CD4-positive, alpha-beta T cell (primary cell): ENCODE results near the gene TCP11L1. TPM values are rescaled to one million over a fixed set of nuclear protein-coding genes. Genes with fewer than 3 reads are reported as not detected.
"Not testable (repeated sequence)": the region's sequence is repeated elsewhere in the genome, so short reads cannot be mapped to it uniquely, and the experiment has no call there.

Experiments used
- ATAC-seq: fragments of 200-7000 bp; cut with Tn5 transposase; one replicate; pipeline ENCODE4 v1.10.0; 2022; ENCODE audit warnings: mild to moderate bottlenecking; ENCODE audit not compliant: poor library complexity
- CTCF ChIA-PET: fragments of 350-600 bp; sonication (Branson Sonifier 250); formaldehyde crosslinking; loops from one replicate; lab custom pipeline; 2021; ENCODE audit warnings: antibody characterized with exemption, inconsistent platforms; lab: Charles Lee
- POLR2A ChIA-PET: fragments of 350-600 bp; sonication (Branson Sonifier 250); formaldehyde crosslinking; loops from one replicate; lab custom pipeline; 2021; ENCODE audit warnings: antibody characterized with exemption, inconsistent platforms; lab: Charles Lee
- DNase-seq, 14 experiments: peaks; one replicate each; pipeline ENCODE4 v3.0.0-alpha.2; 2013 to 2020; ENCODE audit warnings: mixed read lengths in 2 of 14
- H3K27ac ChIP-seq, 2 donors: one replicate each; pipeline versions ENCODE4 v1.5.1 to v1.7.0; 2013; ENCODE audit warnings: low read length in 2 of 2, low read depth in 1 of 2, mild to moderate bottlenecking in 1 of 2
- H3K27me3 ChIP-seq, 2 experiments: 1 replicate in 1 of 2; 2 replicates in 1 of 2; pipeline versions ENCODE4 v1.6.1 to v1.7.0; 2013; ENCODE audit warnings: low read length in 2 of 2, control low read depth in 1 of 2, mild to moderate bottlenecking in 1 of 2, moderate library complexity in 1 of 2; ENCODE audit not compliant: insufficient read depth in 2 of 2, control insufficient read depth in 1 of 2
- H3K36me3 ChIP-seq: one replicate; pipeline ENCODE4 v1.6.1; 2013; ENCODE audit warnings: low read length, control low read depth; ENCODE audit not compliant: insufficient read depth
- H3K4me1 ChIP-seq: one replicate; pipeline ENCODE4 v1.6.1; 2013; ENCODE audit warnings: low read length, control low read depth; ENCODE audit not compliant: insufficient read depth
- H3K4me3 ChIP-seq: one replicate; pipeline ENCODE4 v1.5.1; 2013; ENCODE audit warnings: mild to moderate bottlenecking, low read length, moderate library complexity
- H3K9me3 ChIP-seq, 2 experiments: 1 replicate in 1 of 2; 2 replicates in 1 of 2; pipeline versions ENCODE4 v1.6.1 to v1.7.0; 2013; ENCODE audit warnings: low read length in 2 of 2, mild to moderate bottlenecking in 2 of 2, control low read depth in 1 of 2, moderate library complexity in 1 of 2; ENCODE audit not compliant: control insufficient read depth in 1 of 2, insufficient read depth in 1 of 2
- H3K27ac Mint-ChIP-seq: one replicate; pipeline ENCODE4 v1.8.0; 2020; ENCODE audit warnings: mixed read lengths
- H3K27me3 Mint-ChIP-seq: one replicate; pipeline ENCODE4 v1.8.0; 2021; ENCODE audit warnings: mixed read lengths
- H3K36me3 Mint-ChIP-seq: one replicate; pipeline ENCODE4 v1.8.0; 2021; ENCODE audit warnings: low read depth, mixed read lengths
- H3K4me1 Mint-ChIP-seq: one replicate; pipeline ENCODE4 v1.8.0; 2021; ENCODE audit warnings: low read depth, mixed read lengths
- H3K4me3 Mint-ChIP-seq: one replicate; pipeline ENCODE4 v1.8.0; 2020; ENCODE audit warnings: mild to moderate bottlenecking, mixed read lengths
- H3K9me3 Mint-ChIP-seq: one replicate; pipeline ENCODE4 v1.8.0; 2020; ENCODE audit warnings: mixed read lengths
- intact Hi-C, 2 experiments: fragments of 100-400 bp; cut with DNase I in 1 of 2; cut with micrococcal nuclease in 1 of 2; formaldehyde crosslinking; loops; one replicate each; pipeline versions ENCODE4 v1.15.1 to v1.9.0; 2023 to 2025; cut with DNase I, micrococcal nuclease
- total RNA-seq, 174 experiments: library from RNA in 2 of 174; stranded (reverse) in 2 of 174; gene quantifications; one replicate each; pipeline ENCODE4 v1.2.3 and lab custom pipeline; 2021 to 2026
- TF ChIP-seq, protein P1 (sequence below): fragments of 200-600 bp; IDR thresholded peaks from one replicate; pipeline ENCODE4 v1.8.0; 2022; ENCODE audit warnings: antibody characterized with exemption, mild to moderate bottlenecking

TCP11L1 gene
- total RNA-seq, 2 experiments from 2014 or later = 9.8 to 11.9 TPM

- Mint-ChIP-seq H3K4me3 (no peak overlapping the region), H3K36me3 (peaks cover 7% of the 10 kb centered on the region), H3K27ac (no peak overlapping the region), H3K9me3 (no peaks in the 10 kb centered on the region), H3K4me1 (peaks cover under 1% of the 10 kb centered on the region), H3K27me3 (no peaks in the 10 kb centered on the region)
- Histone ChIP-seq H3K9me3 (no peaks in the 10 kb centered on the region), H3K27me3 (no peaks in the 10 kb centered on the region), H3K36me3 (no peaks in the 10 kb centered on the region), H3K4me3 (no peak overlapping the region), H3K4me1 (no peaks in the 10 kb centered on the region), H3K27ac (no peak overlapping the region)
- ATAC-seq = no peak
- intact Hi-C loops = loop anchor here in 1 of 2 experiments (10.0 kb wide), 1 partner anchor 708 kb away; the partner anchor contains the start of gene CD59
- no peak for DNase-seq
- CTCF ChIA-PET = interaction anchor here (2.8 kb wide), 1 partner anchor 38 kb away, joined by 7 read pairs; no protein-coding TSS in a partner anchor
- POLR2A ChIA-PET = interaction anchor here (2.8 kb wide), 1 partner anchor 11 kb away, joined by 15 read pairs; the partner anchor contains the start of gene DEPDC7
- TF ChIP-seq, protein P1, sequence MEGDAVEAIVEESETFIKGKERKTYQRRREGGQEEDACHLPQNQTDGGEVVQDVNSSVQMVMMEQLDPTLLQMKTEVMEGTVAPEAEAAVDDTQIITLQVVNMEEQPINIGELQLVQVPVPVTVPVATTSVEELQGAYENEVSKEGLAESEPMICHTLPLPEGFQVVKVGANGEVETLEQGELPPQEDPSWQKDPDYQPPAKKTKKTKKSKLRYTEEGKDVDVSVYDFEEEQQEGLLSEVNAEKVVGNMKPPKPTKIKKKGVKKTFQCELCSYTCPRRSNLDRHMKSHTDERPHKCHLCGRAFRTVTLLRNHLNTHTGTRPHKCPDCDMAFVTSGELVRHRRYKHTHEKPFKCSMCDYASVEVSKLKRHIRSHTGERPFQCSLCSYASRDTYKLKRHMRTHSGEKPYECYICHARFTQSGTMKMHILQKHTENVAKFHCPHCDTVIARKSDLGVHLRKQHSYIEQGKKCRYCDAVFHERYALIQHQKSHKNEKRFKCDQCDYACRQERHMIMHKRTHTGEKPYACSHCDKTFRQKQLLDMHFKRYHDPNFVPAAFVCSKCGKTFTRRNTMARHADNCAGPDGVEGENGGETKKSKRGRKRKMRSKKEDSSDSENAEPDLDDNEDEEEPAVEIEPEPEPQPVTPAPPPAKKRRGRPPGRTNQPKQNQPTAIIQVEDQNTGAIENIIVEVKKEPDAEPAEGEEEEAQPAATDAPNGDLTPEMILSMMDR = no peak
Observed at GRCh38 chr11:33027233-33027632, 12.1 kb upstream of the TCP11L1 start.

- H3K27ac Mint-ChIP-seq = no peak overlapping the region
- no peak overlapping the region for H3K27ac ChIP-seq
- H3K36me3 Mint-ChIP-seq = peaks cover 7% of the 10 kb centered on the region
- no peaks in the 10 kb centered on the region for H3K4me1 ChIP-seq
- no peak overlapping the region for H3K4me3 ChIP-seq
- ATAC-seq (no peak), DNase-seq (no peak)
- H3K4me1 Mint-ChIP-seq = no peaks in the 10 kb centered on the region
- TF ChIP-seq, protein P1 = no peak
- no peaks in the 10 kb centered on the region for H3K27me3 Mint-ChIP-seq
- POLR2A ChIA-PET = interaction anchor here (0.6 to 2.8 kb wide), 2 partner anchors 12 to 13 kb away, joined by 4 to 15 read pairs; partner anchors contain the start of gene DEPDC7
- H3K4me3 Mint-ChIP-seq = no peak overlapping the region
- no peaks in the 10 kb centered on the region for H3K9me3 ChIP-seq
- no peaks in the 10 kb centered on the region for H3K9me3 Mint-ChIP-seq
- CTCF ChIA-PET = interaction anchor here (2.8 kb wide), 1 partner anchor 38 kb away, joined by 7 read pairs; no protein-coding TSS in a partner anchor
- no peaks in the 10 kb centered on the region for H3K36me3 ChIP-seq
- intact Hi-C loops = loop anchor here in 1 of 2 experiments (10.0 kb wide), 1 partner anchor 707 kb away; the partner anchor contains the start of gene CD59
- no peaks in the 10 kb centered on the region for H3K27me3 ChIP-seq
Observed at GRCh38 chr11:33027846-33028536, 11.4 kb upstream of the TCP11L1 start.

GRCh38 chr11:33028537-33028914 is 10.8 kb upstream of the TCP11L1 start:
- intact Hi-C loops = loop anchor here in 1 of 2 experiments (10.0 kb wide), 1 partner anchor 706 kb away; the partner anchor contains the start of gene CD59

GRCh38 chr11:33029218-33029617 is 10.2 kb upstream of the TCP11L1 start:
- CTCF ChIA-PET = interaction anchor here (2.8 kb wide), 1 partner anchor 36 kb away, joined by 7 read pairs; no protein-coding TSS in a partner anchor
- POLR2A ChIA-PET, H3K27ac ChIP-seq, H3K27ac Mint-ChIP-seq, H3K4me1 ChIP-seq, H3K4me1 Mint-ChIP-seq, H3K36me3 Mint-ChIP-seq, H3K4me3 ChIP-seq, H3K9me3 ChIP-seq, H3K4me3 Mint-ChIP-seq, DNase-seq, H3K27me3 ChIP-seq, ATAC-seq, H3K9me3 Mint-ChIP-seq, H3K27me3 Mint-ChIP-seq, H3K36me3 ChIP-seq: not testable (repeated sequence)
- intact Hi-C loops = loop anchor here in 1 of 2 experiments (10.0 kb wide), 1 partner anchor 706 kb away; the partner anchor contains the start of gene CD59

More at GRCh38 chr11:33028537-33028914, 10.8 kb upstream of the TCP11L1 start:
- ChIA-PET POLR2A (interaction anchor here (0.6 kb wide), 1 partner anchor 14 kb away, joined by 4 read pairs; no protein-coding TSS in a partner anchor), CTCF (interaction anchor here (2.8 kb wide), 1 partner anchor 37 kb away, joined by 7 read pairs; no protein-coding TSS in a partner anchor)
- H3K27me3 Mint-ChIP-seq = no peaks in the 10 kb centered on the region
- H3K9me3 ChIP-seq = no peaks in the 10 kb centered on the region
- H3K9me3 Mint-ChIP-seq = no peaks in the 10 kb centered on the region
- no peaks in the 10 kb centered on the region for H3K36me3 ChIP-seq
- no peaks in the 10 kb centered on the region for H3K4me1 ChIP-seq
- TF ChIP-seq, protein P1 = no peak
- no peak overlapping the region for H3K27ac ChIP-seq
- H3K27me3 ChIP-seq = no peaks in the 10 kb centered on the region
- DNase-seq (no peak), ATAC-seq (no peak)
- H3K4me3 ChIP-seq = no peak overlapping the region
- H3K4me3 Mint-ChIP-seq = no peak overlapping the region
- H3K27ac Mint-ChIP-seq = no peak overlapping the region
- no peaks in the 10 kb centered on the region for H3K4me1 Mint-ChIP-seq
- H3K36me3 Mint-ChIP-seq = peaks cover 7% of the 10 kb centered on the region
